Lung (tissue), 12 donors: Measurements from ENCODE around the gene TRA2A. TPM values are rescaled to one million over a fixed set of nuclear protein-coding genes. Genes with fewer than 3 reads are reported as not detected.

Source experiments
- ATAC-seq: fragments of 200-7000 bp; cut with Tn5 transposase; one replicate; pipeline ENCODE4 v1.9.1; 2020; ENCODE audit warnings: moderate number of reproducible peaks; ENCODE audit not compliant: insufficient read depth, low FRiP score
- DNase-seq, 3 donors: peaks; one replicate each; pipeline ENCODE4 v3.0.0-alpha.2; 2013 to 2017
- H3K27ac ChIP-seq, 2 donors: one replicate each; pipeline ENCODE4 v1.5.1; 2013; ENCODE audit warnings: mild to moderate bottlenecking in 2 of 2, moderate library complexity in 2 of 2, control low read depth in 1 of 2, inconsistent platforms in 1 of 2, low read depth in 1 of 2, low read length in 1 of 2
- H3K27me3 ChIP-seq, 3 donors: one replicate each; pipeline ENCODE4 v1.5.1; 2013; ENCODE audit warnings: low read length in 2 of 3; ENCODE audit not compliant: control insufficient read depth in 3 of 3, insufficient read depth in 3 of 3
- H3K36me3 ChIP-seq, 4 donors: one replicate each; pipeline ENCODE4 v1.5.1; 2013; ENCODE audit warnings: low read length in 4 of 4, mild to moderate bottlenecking in 1 of 4, moderate library complexity in 1 of 4; ENCODE audit not compliant: control insufficient read depth in 4 of 4, insufficient read depth in 4 of 4
- H3K4me1 ChIP-seq, 5 donors: one replicate each; pipeline ENCODE4 v1.5.1; 2013; ENCODE audit warnings: low read length in 5 of 5, mild to moderate bottlenecking in 2 of 5, moderate library complexity in 1 of 5; ENCODE audit not compliant: control insufficient read depth in 5 of 5, insufficient read depth in 5 of 5
- H3K4me3 ChIP-seq: one replicate; pipeline ENCODE4 v1.5.1; 2013; ENCODE audit warnings: mild to moderate bottlenecking, control low read depth, moderate library complexity
- H3K9ac ChIP-seq, 2 donors: one replicate each; pipeline ENCODE4 v1.5.1; 2013; ENCODE audit warnings: low read length in 2 of 2, control low read depth in 1 of 2; ENCODE audit not compliant: insufficient read depth in 1 of 2
- H3K9me3 ChIP-seq, 4 donors: one replicate each; pipeline ENCODE4 v1.5.1; 2013; ENCODE audit warnings: low read length in 3 of 4, mild to moderate bottlenecking in 1 of 4, moderate library complexity in 1 of 4; ENCODE audit not compliant: control insufficient read depth in 4 of 4, insufficient read depth in 3 of 4
- CTCF ChIP-seq: IDR thresholded peaks from 2 replicates; pipeline ENCODE4 v1.5.1; 2012; ENCODE audit warnings: mild to moderate bottlenecking; ENCODE audit errors: control extremely low read depth, extremely low read depth
- WGBS, 2 donors: extraction: QIAGEN DNeasy Blood & Tissue Kit; methylation state at CpG; one replicate each; pipeline ENCODE4 v1.1.7; 2013; 5-methylcytosine and 5-hydroxymethylcytosine counted together
- polyA plus RNA-seq, 2 donors: library from polyadenylated mRNA; stranded (reverse); fragments of 200-250 nt; gene quantifications; one replicate each; pipeline ENCODE4 v1.2.1, GENCODE V29; 2013
- total RNA-seq, 2 donors: library from RNA; depleted of rRNA in 1 of 2; stranded (reverse); fragments of >200 nt in 1 of 2; gene quantifications; one replicate each; pipeline ENCODE4 v1.2.1, GENCODE V29; 2014 to 2021
- donor health status: control.
- donor health status: control.
- donor health status: Bipolar disorder and iron deficiency.
- donor health status: healthy.
- donor health status: DM: yes; HTN: yes; CAD: no.

TRA2A gene
- total and polyA plus RNA-seq, 4 donors, result 46.3 to 99.0 (median 82.4) TPM

GRCh38 chr7:23473844-23474093 is 58.0 kb downstream of the TRA2A start:
- ATAC-seq, result no peak
- peaks cover 0 to 16% (median 0%) of the 10 kb centered on the region in 3 donors for H3K27me3 ChIP-seq
- H3K27ac ChIP-seq, result no peak overlapping the region
- peaks cover 0 to 10% (median 0%) of the 10 kb centered on the region in 4 donors for H3K9me3 ChIP-seq
- peak in 1 of 3 donors; percentile 74 for DNase-seq
- H3K36me3 ChIP-seq, result peaks cover 0 to 4% (median 0%) of the 10 kb centered on the region in 4 donors
- H3K4me3 ChIP-seq, result no peak overlapping the region
- peaks cover 4 to 37% (median 12%) of the 10 kb centered on the region in 5 donors for H3K4me1 ChIP-seq
- WGBS, 2 donors, result 0 to 3% methylated on average over 22 to 23 of the region's 23 CpGs
- peak overlapping the region; percentile 53 to 67 for H3K9ac ChIP-seq
- no peak for TF ChIP-seq CTCF

GRCh38 chr7:23472956-23473843 is 58.6 kb downstream of the TRA2A start:
- Histone ChIP-seq H3K9ac (peak overlapping the region; percentile 53 to 67), H3K27ac (no peak overlapping the region), H3K4me1 (peaks cover 4 to 37% (median 12%) of the 10 kb centered on the region in 5 donors), H3K9me3 (peaks cover 0 to 10% (median 0%) of the 10 kb centered on the region in 4 donors), H3K27me3 (peaks cover 0 to 17% (median 0%) of the 10 kb centered on the region in 3 donors), H3K4me3 (no peak overlapping the region), H3K36me3 (peaks cover 0 to 4% (median 0%) of the 10 kb centered on the region in 4 donors)
- TF ChIP-seq CTCF, result no peak
- 12 to 18% methylated on average over 16 of the region's 16 CpGs for WGBS, 2 donors
- ATAC-seq (no peak), DNase-seq (peak; percentile 41 to 81 (median 75))

- TF ChIP-seq CTCF, result no peak
- Histone ChIP-seq H3K9me3 (peaks cover 0 to 10% (median 0%) of the 10 kb centered on the region in 4 donors), H3K27me3 (peaks cover 0 to 17% (median 0%) of the 10 kb centered on the region in 3 donors), H3K4me3 (no peak overlapping the region), H3K9ac (peak overlapping the region in 1 of 2 donors; percentile 94), H3K36me3 (peaks cover 0 to 10% (median 0%) of the 10 kb centered on the region in 4 donors), H3K27ac (no peak overlapping the region), H3K4me1 (peaks cover 4 to 37% (median 13%) of the 10 kb centered on the region in 5 donors)
- ATAC-seq (no peak), DNase-seq (no peak)
Measured at GRCh38 chr7:23472556-23472955, 59.2 kb downstream of the TRA2A start.
